GM12892 (cell line): Measurements from ENCODE around the gene RBKS.

ENCODE experiments used
- POLR2A ChIP-seq: IDR thresholded peaks from 2 replicates; pipeline ENCODE4 v1.6.1; 2011; ENCODE audit warnings: low read depth, low read length, control low read depth
- POLR2AphosphoS5 ChIP-seq: IDR thresholded peaks from 2 replicates; pipeline ENCODE4 v1.6.1; 2011; ENCODE audit warnings: low read depth, low read length, control low read depth
- TAF1 ChIP-seq: IDR thresholded peaks from 2 replicates; pipeline ENCODE4 v1.6.1; 2011; ENCODE audit warnings: low read depth, mild to moderate bottlenecking, control low read depth, low read length, borderline replicate concordance

- TF ChIP-seq POLR2A: no peak
- TF ChIP-seq TAF1: no peak
- TF ChIP-seq POLR2AphosphoS5: no peak
Measured at GRCh38 chr2:27897717-27898116, 7.5 kb upstream of the RBKS start.
